GM10248 (cell line): ENCODE measurements around the gene DCX.

Experiments
- CTCF ChIA-PET: fragments of 300-600 bp; sonication (Branson Sonifier 250); formaldehyde crosslinking; extraction: SDS; loops from one replicate; lab custom pipeline; 2021; ENCODE audit warnings: antibody characterized with exemption; lab: Yijun Ruan, JAX
- POLR2A ChIA-PET: fragments of 350-650 bp; sonication (Branson Sonifier 250); formaldehyde crosslinking; extraction: SDS; loops from one replicate; lab custom pipeline; 2020; ENCODE audit warnings: antibody characterized with exemption; lab: Yijun Ruan, JAX
- DNase-seq: peaks from one replicate; pipeline ENCODE4 v3.0.0; 2012; ENCODE audit errors: extremely low spot score
- CTCF ChIP-seq: IDR thresholded peaks from 2 replicates; pipeline ENCODE4 v1.5.1; 2012; ENCODE audit warnings: mild to moderate bottlenecking, low read depth; ENCODE audit errors: extremely low read depth, missing control alignments, control extremely low read depth

The DCX gene

GRCh38 chrX:111365770-111366325 is 46.1 kb downstream of the DCX start:
- no peak for DNase-seq
- TF ChIP-seq CTCF: no peak
- ChIA-PET CTCF (no interaction called here), POLR2A (no interaction called here)

- no peak for TF ChIP-seq CTCF
- POLR2A ChIA-PET: no interaction called here
Measured at GRCh38 chrX:111363741-111364140, 48.3 kb downstream of the DCX start.

GRCh38 chrX:111361751-111362150 is 50.2 kb downstream of the DCX start:
- POLR2A ChIA-PET: no interaction called here
- TF ChIP-seq CTCF: no peak
- DNase-seq: no peak
- CTCF ChIA-PET: no interaction called here

More at GRCh38 chrX:111363741-111364140, 48.3 kb downstream of the DCX start:
- CTCF ChIA-PET: no interaction called here
- DNase-seq: no peak

- no peak for TF ChIP-seq CTCF
- DNase-seq: no peak
- CTCF ChIA-PET: no interaction called here
- POLR2A ChIA-PET: no interaction called here
Measured at GRCh38 chrX:111360839-111361238, 51.2 kb downstream of the DCX start.

GRCh38 chrX:111355523-111356115 is 56.4 kb downstream of the DCX start:
- no peak for TF ChIP-seq CTCF
- ChIA-PET POLR2A (no interaction called here), CTCF (no interaction called here)
- no peak for DNase-seq

- no peak for TF ChIP-seq CTCF
- ChIA-PET POLR2A (no interaction called here), CTCF (no interaction called here)
- DNase-seq: no peak
Measured at GRCh38 chrX:111354496-111354895, 57.5 kb downstream of the DCX start.

GRCh38 chrX:111353793-111354192 is 58.2 kb downstream of the DCX start:
- POLR2A ChIA-PET: no interaction called here
- CTCF ChIA-PET: no interaction called here
- no peak for TF ChIP-seq CTCF

More at GRCh38 chrX:111353793-111354192, 58.2 kb downstream of the DCX start:
- no peak for DNase-seq
